Keratinocyte (primary cell): Measurements from ENCODE around the gene MKRN2.

Experiments used
- EZH2 ChIP-seq: IDR thresholded peaks from one replicate; pipeline ENCODE4 v1.6.1; 2012; ENCODE audit warnings: inconsistent platforms, mild to moderate bottlenecking, low read length, moderate library complexity
- TF ChIP-seq, protein P1 (sequence below), 3 experiments: IDR thresholded peaks in 1 of 3; conservative IDR thresholded peaks in 1 of 3; optimal IDR thresholded peaks in 1 of 3; 2 replicates in 2 of 3; 3 replicates in 1 of 3; pipeline versions ENCODE3 to v1.5.1; 2011; ENCODE audit warnings: low read length in 3 of 3, mild to moderate bottlenecking in 3 of 3, moderate library complexity in 2 of 3, control low read depth in 1 of 3, inconsistent platforms in 1 of 3; ENCODE audit not compliant: insufficient read depth in 2 of 3; ENCODE audit errors: extremely low read depth in 1 of 3

DNA sequence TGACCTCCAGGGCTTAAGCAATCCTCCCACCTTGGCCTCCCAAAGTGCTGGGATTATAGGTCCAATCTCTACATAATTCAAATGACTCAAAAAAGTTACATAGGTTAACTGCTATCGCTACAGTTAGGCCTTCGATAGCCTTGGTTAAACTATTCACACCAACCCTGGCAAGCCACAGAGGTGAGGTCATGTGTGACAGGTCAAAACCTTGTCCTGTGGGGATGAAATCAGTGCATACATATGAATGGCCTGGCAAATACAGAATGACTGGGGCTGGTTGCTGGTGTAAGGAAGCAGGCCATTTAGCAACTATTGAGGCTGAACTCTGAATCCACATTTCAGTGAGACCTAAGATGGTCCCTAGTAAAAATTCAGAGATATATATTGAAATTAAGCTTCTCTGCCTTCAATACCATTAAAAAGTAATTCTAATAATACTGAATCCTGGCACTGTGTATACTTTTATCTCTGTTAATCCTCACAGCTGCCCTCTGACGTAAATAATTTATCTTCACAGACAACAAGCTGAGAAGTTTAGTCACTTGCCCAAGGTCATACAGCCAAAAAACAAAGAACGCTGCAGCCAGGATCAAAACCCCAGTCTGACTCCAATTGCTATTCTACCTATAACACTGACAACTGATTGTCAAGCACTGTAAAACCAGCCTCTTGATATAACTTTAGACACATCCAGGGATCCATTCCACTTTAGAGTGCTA is 35.3 kb downstream of the MKRN2 start:
- TF ChIP-seq, protein P1, sequence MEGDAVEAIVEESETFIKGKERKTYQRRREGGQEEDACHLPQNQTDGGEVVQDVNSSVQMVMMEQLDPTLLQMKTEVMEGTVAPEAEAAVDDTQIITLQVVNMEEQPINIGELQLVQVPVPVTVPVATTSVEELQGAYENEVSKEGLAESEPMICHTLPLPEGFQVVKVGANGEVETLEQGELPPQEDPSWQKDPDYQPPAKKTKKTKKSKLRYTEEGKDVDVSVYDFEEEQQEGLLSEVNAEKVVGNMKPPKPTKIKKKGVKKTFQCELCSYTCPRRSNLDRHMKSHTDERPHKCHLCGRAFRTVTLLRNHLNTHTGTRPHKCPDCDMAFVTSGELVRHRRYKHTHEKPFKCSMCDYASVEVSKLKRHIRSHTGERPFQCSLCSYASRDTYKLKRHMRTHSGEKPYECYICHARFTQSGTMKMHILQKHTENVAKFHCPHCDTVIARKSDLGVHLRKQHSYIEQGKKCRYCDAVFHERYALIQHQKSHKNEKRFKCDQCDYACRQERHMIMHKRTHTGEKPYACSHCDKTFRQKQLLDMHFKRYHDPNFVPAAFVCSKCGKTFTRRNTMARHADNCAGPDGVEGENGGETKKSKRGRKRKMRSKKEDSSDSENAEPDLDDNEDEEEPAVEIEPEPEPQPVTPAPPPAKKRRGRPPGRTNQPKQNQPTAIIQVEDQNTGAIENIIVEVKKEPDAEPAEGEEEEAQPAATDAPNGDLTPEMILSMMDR (optimal IDR thresholded peaks at IDR 0.05 in 1 of 3, IDR thresholded peaks at IDR 0.05 in 1 of 3, conservative IDR thresholded peaks at IDR 0.05 in 1 of 3; ENCODE audit: extremely low read depth in 1 of 3, insufficient read depth in 2 of 3, low read length in 3 of 3): no peak
- TF ChIP-seq EZH2: no peak
